ENCODE data around the gene MYL6B.
"Not testable (repeated sequence)": the region's sequence is repeated elsewhere in the genome, so short reads cannot be mapped to it uniquely, and the experiment has no call there.

The MYL6B gene

DNA sequence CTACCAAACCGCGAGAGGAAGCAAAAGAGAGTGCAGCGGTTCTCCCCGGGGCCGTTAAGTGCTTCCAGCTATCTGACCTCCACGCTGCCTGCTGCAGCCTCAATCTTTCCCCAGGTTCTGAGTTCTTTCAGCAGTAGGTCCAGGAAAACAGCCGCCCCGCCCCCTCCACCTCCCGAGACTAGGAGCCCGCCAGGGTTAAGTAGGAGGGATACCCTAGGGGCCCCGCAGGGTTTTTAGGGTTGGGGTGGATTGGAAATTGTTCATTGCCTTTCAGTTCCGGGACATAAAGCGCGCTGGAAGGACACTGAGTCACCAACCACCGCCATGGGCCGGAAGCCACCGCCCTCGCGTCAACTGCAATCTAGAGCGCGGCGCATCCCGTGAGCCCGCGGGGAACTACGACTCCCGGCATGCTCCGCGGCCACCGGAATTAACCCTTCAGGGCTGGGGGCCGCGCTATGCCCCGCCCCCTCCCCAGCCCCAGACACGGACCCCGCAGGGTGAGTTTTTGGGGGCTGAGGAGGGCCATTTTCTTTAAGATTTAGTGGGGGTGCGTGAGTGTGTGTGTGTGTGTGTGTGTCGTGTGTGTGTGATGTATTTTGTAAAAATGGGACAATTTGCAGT, at the start of gene MYL6B:
TSS of gene MYL6B (plus strand) at position 456 of the 624 bp plus-strand sequence. CDS start 1,332 bp downstream, outside the sequence.
- peak; percentile 94 for DNase-seq (ENCODE audit: low spot score)

DNA sequence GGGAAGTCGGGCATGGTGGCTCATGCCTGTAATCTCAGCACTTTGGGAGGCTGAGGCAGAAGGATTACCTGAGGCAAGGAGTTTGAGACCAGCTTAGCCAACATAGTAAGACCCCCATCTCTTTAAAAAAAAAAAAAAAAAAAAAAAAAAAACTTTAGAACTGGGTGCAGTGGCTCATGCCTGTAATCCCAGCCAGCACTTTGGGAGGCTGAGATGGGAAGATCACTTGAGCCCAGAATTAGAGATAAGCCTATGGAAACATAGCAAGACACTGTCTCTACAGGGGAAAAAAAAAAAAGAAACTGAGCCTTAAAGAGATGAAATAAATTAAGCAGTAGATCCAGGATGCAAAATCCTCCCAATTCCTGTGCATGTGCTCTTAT, 49.7 kb upstream of the MYL6B start:
- DNase-seq (ENCODE audit: low spot score): no peak

DNA sequence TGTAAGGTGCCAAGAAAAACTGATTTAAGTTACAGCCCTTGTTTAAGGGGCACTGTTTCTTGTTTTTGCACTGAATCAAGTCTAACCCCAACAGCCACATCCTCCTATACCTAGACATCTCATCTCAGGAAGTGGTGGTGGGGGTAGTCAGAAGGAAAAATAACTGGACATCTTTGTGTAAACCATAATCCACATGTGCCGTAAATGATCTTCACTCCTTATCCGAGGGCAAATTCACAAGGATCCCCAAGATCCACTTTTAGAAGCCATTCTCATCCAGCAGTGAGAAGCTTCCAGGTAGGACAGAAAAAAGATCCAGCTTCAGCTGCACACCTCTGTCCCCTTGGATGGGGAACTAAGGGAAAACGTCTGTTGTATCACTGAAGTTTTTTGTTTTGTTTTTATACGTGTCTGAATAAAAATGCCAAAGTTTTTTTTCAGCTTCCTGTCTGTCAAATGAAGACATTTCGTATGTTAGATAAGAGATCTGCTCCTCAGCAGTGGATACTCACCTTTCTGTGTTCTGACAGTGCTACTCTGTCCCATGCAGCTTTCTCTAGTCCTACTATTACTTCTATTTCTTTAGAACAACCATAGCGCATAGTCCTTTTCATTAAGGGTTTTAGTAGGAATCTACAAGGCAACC, 49.2 kb upstream of the MYL6B start:
- no peak for DNase-seq (ENCODE audit: low spot score)

DNA sequence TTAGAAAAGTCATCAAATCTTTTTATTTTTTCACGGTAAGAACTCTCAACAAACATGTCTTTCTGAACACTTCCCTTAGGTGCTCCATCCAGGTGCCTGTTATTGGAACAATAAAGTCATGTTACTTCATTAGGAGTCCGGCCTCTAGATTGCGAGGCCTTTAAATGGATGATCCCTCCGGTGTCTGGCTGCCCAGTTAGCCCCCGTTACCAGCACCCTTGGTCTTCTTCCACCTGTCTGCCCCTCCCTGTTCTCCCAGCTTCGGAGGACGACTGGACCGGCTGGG, 48.6 kb upstream of the MYL6B start:
- no peak for DNase-seq (ENCODE audit: low spot score)

DNA sequence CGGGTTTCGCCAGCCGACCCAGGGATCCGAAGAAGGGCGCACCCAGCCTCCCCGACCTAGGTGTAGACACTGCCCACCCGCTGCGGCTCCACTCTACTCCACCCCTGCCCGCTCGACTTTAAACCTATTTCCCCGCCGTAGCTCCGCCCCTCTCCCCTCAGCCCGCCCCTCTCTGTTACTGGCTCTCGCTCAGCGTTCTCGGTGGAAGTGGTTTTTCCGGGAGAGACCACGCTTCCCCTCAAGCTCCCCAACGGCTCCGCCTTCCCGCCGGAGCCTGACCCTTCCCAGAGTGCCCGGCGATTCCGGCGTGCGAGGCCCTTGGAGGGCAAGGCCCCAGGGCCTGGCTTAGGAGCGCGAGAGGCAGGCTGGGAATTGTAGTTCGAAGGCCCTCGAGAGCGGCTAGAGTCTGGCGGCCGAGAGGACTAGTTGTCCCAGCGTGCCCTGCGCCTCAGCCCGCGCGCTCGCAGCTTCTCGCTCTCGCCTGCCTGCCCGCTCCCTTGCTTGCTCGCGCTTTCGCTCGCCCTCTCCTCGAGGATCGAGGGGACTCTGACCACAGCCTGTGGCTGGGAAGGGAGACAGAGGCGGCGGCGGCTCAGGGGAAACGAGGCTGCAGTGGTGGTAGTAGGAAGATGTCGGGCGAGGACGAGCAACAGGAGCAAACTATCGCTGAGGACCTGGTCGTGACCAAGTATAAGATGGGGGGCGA, 48.1 kb upstream of the MYL6B start, which contains the start of gene PA2G4:
TSS of gene PA2G4 (plus strand) at position 451 of the 706 bp plus-strand sequence. CDS start at position 630, 179 bp downstream.
- peak; percentile 99 for DNase-seq (ENCODE audit: low spot score)

DNA sequence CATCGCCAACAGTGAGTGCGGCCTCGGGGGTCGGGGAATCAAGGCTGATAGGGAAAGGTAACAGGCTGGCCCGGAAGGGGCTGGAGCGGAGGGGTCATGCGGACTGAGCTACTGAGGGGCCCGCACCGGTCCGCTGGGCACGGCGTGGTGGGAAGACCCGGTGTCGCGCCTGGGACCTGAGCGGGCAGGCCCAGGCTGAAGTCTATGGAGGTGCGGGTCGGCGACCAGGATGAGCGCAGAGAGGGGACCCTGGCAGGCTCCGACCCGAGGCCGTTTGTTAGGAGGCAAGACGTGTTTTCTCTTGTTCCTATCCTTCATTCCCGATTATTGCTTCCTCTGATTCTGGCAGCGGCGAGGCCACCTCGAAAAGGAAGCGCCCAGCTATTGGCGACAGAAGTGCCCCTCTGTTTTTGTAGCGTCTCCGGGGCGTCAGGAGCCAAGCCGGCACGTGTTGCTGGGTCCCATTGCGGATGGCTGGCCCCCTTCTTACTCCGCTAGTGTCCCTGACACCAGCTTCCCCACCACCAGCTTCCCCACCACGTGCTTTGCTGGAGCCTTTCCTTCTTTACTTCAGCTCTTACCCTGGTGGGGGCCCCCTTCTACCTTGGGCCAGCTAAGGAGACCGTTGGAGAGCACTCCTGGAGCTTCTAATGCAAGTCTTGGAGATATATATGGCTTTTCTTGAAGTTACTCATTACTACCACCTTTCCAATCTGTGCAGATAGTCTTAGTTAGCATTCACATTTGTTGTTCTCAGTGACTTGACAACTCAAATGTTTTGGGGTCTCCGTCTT, 47.4 kb upstream of the MYL6B start:
- no peak for DNase-seq (ENCODE audit: low spot score)

DNA sequence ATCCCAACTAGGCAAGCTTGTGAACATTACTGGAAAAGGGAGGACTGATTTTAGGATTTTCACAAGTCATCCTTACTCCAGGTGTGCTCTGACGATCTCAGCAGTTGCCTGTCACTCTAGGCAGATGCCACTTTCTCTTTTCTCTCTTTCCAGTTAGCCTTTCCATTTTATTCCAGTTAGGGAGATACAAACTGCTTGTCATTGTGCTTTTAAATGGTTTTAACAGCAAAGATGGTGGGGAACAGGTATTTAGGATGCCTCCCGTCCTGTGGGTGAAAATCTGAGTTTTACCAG, 46.8 kb upstream of the MYL6B start:
- DNase-seq (ENCODE audit: low spot score): no peak

DNA sequence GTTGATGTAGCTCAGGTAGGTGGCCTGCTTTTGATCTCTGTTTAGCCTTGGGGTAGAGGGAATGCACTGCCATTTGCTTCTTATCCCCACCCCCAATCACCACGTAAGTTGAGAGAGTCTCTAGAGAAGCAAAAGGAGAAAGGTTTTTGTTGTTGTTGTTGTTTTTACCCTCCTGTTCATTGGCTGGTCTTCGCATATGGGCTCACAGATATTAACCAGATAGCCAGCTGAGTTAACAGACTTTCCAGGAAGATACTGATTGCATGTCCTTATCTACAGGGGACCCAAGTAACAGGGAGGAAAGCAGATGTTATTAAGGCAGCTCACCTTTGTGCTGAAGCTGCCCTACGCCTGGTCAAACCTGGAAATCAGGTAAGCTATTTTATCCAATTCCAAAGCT, 45.1 kb upstream of the MYL6B start:
- no peak for DNase-seq (ENCODE audit: low spot score)

DNA sequence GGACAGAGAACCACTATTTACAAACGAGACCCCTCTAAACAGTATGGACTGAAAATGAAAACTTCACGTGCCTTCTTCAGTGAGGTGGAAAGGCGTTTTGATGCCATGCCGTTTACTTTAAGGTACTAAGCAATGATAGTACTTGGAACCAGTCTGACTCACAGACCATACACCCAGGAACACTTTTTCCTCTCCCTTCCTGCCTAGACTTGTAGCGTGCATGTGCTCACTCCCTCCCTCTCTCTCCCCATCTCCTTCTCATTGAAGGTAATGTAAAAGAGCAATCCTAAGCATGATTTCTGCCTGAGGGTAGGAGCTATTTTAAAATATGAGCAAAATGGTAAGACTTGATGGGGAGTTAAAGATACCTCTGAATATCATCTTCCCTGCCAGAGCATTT, 41.8 kb upstream of the MYL6B start:
- no peak for DNase-seq (ENCODE audit: low spot score)

DNA sequence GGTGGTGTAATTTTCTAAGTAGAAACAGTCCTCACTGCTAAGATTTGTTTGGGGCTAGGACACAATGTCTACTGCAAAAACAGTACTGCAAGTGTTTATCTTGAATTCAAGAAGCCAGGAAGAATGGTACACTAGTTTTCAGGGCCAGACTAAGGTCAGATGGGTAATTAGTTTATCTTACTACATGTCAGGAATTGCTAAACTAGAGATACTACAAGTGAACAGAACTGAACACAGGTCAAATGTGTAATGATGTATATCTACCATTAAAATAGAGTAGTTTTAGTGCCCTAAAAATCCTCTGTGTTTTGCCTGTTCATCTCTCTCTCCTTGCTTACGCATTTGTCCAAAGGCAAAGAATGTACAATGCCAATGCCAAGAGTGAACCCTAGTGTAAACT, 38.3 kb upstream of the MYL6B start:
- no peak for DNase-seq (ENCODE audit: low spot score)

DNA sequence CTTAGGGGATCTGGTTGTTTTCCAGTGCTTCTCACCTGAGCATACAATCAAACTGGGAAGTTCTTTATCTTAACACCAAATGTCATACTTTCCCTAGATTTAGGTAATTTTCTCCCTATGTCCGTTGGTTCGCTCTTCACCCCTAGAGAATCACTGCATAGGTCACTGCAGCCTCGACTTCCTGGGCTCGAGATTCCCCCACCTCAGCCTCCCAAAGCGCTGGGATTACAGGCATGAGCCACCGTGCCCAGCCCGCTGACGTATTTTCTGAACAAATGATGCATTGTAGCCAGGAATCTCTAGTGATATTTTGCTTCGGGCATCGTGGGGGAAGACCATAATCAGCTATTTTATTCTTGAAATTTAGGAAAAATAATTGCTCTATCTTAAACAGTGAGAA, 37.1 kb upstream of the MYL6B start:
- no peak for DNase-seq (ENCODE audit: low spot score)

DNA sequence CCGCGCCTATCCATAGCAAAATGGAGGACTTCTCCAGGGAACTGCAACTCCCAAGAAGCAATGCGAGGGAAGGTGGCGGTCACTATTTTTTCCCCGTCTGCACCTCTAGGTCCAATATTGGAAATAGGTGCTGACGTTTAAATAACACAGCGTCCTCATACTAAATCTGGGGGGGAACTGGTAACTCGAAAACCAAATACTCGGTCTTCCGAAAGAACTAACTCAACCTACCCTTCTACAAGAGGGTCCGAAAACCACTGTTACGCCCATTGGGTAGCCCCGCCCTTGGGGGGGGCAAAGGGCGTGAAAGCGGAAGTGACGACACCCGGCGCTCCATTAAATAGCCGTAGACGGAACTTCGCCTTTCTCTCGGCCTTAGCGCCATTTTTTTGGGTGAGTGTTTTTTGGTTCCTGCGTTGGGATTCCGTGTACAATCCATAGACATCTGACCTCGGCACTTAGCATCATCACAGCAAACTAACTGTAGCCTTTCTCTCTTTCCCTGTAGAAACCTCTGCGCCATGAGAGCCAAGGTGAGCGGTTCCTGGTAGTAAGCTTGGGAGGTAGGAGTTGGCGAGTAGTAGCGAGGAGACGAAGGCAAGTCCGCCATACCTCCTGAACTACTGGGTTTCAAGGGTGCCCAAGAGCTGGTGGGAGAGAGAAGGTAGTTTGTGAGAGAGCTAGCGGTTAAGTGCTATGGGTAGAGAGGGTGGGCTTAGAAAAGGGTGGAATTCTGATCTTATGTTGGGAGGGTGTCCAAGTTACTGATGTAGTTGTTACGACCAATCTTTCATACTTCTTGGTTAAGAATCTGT, 35.9 kb upstream of the MYL6B start, which contains the start of gene RPL41:
TSS of gene RPL41 (plus strand) at position 367 of the 815 bp plus-strand sequence.
- peak; percentile 97 for DNase-seq (ENCODE audit: low spot score)

DNA sequence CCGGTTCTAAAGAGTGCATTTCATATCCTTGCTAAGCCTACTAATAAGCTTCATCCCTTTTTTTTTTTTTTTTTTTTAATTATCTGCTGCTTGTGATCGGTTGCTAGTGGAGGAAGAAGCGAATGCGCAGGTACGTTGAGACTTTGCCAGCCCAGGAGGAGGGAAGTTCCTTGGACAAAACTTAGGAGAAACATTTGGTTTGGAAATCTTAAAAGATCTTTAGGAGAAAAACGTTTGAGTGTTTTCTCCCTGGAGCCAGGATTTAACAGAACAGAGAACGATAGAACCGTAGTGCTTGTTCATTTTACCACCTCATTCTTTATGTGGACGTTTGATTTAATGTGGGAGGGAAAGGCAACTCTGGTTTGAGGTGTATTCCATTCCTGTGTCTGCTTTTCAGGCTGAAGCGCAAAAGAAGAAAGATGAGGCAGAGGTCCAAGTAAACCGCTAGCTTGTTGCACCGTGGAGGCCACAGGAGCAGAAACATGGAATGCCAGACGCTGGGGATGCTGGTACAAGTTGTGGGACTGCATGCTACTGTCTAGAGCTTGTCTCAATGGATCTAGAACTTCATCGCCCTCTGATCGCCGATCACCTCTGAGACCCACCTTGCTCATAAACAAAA, 35.2 kb upstream of the MYL6B start:
- DNase-seq (ENCODE audit: low spot score): not testable (repeated sequence)

DNA sequence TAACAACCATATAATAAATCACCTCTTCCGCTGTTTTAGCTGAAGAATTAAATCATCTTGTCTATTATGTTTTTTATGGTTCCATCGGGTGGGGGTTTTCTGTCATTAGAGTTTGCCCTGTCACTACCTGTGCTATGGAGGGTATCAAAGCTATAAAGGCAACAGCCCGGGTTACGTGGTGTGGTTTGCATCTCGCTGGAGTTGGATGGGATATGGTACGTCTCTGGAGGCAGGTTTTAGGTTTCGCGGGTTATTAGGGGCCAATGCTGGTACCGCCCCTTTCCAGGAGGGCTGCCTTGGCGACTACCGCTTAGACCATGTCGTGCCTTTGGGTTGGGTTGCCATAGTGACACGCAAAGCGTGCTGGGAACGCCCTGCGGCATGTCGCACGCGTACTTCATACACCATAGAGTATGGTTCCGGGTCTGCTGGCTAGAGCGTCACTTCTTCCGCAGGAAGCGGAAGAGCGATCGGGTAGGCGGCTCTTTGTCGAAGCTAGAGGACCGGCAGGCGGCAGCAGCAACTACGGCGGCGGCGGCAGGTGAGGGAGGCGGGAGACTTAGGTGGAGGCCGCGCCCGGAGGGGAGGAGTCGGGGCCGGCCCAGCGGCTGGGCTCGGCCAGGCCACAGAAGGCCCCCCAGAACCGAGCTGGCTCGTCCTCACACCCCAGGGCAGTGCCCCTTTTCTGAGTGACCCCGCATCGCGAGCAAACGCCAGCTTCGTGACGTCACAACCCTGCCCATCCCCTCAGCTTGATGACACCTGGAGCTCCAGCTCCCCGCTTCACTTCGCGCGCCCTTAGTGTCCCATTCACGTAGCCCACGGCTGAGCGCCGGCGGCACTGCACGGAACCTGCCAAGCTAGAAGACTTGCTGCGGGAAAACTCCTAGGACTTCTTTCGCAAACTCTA, 34.4 kb upstream of the MYL6B start, which contains the start of gene ZC3H10:
TSS of gene ZC3H10 (plus strand) at position 489 of the 910 bp plus-strand sequence. CDS start 2,297 bp downstream, outside the sequence.
- DNase-seq (ENCODE audit: low spot score): peak; percentile 98

DNA sequence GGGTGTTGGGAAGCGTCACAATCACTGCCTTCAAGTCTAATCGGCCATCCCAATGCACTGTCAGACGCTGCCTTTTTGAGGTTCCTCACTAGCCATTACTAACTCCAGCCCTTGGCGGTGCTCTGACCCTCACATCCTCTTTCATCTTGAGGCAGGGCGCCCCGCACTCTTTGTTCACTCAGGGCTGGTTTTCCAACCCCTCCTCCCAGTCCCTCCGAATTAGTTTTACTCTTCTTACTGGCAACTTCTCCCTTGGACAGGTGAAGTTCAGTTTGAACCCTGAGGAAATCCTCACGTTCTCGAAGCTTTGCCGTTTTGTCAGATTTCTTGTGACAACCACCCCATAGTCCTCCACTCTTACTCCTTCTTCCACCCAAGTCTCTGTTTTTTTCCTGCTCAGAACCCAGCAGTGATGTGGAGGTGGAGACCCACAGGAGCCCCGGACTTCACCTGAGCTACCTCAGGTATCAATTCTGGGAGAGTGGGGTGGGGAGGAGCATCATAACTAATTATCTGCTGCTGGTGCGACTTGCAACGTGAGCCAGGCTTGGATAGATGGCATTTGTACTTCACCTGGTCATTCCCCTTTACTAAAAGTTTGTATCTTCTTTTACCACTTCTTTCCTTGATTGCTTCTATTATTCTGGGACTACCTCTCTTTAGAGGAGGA, 33.6 kb upstream of the MYL6B start:
- DNase-seq (ENCODE audit: low spot score): no peak

DNA sequence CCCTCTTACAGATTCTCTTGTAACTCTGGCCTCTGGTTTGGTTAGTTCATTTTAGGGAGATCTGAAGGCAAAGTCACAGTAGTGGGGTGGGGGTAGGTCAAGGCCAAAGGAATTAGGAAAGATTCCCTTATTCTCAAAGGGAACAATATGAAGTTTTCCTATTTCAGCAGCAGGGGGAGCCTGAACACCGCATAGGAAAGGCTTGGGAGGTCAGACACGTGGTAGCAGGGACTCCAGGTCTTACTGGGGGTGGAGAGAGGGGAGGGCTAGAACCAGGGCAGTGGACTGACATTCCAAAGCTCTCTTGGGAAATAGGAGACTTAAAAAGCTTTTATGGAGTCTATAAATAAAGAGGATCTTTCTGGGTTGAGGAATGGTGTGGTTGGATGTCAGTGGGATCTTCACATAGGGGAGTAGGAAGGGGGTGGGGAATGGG, 33.0 kb upstream of the MYL6B start:
- peak; percentile 85 for DNase-seq (ENCODE audit: low spot score)

DNA sequence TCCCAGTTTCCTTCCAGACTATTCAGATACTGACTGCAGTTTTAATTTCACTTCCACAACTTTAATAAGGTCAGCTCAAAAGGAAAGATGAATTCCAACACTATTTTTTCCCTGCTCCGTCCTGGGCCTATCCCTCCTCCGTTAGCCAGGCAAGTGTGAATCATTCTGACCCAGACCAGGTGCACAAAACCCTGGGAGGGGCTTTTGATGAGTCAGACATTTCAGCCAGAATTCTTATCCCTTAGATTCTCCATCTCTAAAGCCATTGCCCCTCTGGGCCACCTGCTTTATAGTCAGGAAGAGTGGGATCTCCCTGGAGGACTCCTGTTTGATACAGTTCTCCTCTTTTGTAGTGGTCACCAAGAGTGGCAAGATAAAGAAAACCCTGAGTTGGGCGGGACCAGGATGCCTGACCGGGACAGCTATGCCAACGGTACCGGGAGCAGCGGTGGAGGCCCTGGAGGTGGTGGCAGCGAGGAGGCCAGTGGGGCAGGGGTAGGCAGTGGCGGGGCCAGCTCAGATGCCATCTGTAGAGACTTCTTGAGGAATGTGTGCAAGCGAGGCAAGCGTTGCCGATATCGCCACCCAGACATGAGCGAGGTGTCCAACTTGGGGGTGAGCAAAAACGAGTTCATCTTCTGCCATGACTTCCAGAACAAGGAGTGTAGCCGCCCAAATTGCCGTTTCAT, 32.1 kb upstream of the MYL6B start:
- no peak for DNase-seq (ENCODE audit: low spot score)

DNA sequence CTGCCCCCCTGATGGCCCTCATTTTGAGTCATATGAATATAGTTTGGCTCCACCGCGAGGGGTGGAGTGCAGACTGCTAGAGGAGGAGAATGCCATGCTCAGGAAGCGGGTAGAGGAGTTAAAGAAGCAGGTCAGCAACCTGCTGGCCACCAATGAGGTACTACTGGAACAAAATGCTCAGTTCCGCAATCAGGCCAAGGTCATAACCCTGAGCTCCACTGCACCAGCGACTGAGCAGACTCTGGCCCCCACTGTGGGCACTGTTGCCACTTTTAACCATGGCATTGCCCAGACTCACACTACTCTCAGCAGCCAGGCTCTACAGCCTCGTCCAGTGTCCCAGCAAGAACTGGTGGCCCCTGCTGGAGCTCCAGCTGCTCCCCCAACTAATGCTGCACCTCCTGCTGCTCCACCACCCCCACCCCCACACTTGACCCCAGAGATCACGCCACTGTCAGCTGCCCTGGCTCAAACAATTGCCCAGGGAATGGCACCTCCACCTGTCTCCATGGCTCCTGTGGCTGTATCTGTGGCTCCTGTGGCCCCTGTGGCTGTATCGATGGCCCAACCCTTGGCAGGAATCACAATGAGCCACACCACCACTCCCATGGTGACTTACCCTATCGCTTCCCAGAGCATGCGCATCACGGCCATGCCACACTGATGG, 31.1 kb upstream of the MYL6B start:
- DNase-seq (ENCODE audit: low spot score): no peak
